BE2C (cell line): ENCODE measurements around the gene CCL7.

Source experiments
- DNase-seq: peaks from one replicate; pipeline ENCODE4 v3.0.0-alpha.2; 2020
- H3K27me3 ChIP-seq: fragments of 250-450 bp; sonication (Bioruptor Pico); 2 replicates; pipeline ENCODE4 v1.5.1; 2020; ENCODE audit warnings: mild to moderate bottlenecking
- H3K36me3 ChIP-seq: fragments of 250-450 bp; sonication (Bioruptor Pico); 2 replicates; pipeline ENCODE4 v1.5.1; 2020; ENCODE audit warnings: mild to moderate bottlenecking
- H3K4me1 ChIP-seq: fragments of 250-450 bp; sonication (Bioruptor Pico); 2 replicates; pipeline ENCODE4 v1.5.1; 2020
- H3K4me3 ChIP-seq: 2 replicates; pipeline ENCODE4 v1.5.1; 2011; ENCODE audit warnings: low read depth, low read length
- H3K9me3 ChIP-seq: fragments of 250-450 bp; sonication (Bioruptor Pico); 2 replicates; pipeline ENCODE4 v1.5.1; 2020
- CTCF ChIP-seq: IDR thresholded peaks from 2 replicates; pipeline ENCODE4 v1.5.1; 2012; ENCODE audit warnings: mild to moderate bottlenecking, low read depth, low read length

The CCL7 gene

GRCh38 chr17:34242587-34243363 lies 27.2 kb upstream of the CCL7 start:
- no peaks in the 10 kb centered on the region for H3K36me3 ChIP-seq
- no peaks in the 10 kb centered on the region for H3K9me3 ChIP-seq
- no peak overlapping the region for H3K4me3 ChIP-seq
- peaks cover 20% of the 10 kb centered on the region for H3K27me3 ChIP-seq
- no peak for TF ChIP-seq CTCF
- no peak for DNase-seq
- no peaks in the 10 kb centered on the region for H3K4me1 ChIP-seq

GRCh38 chr17:34243364-34244320 lies 26.4 kb upstream of the CCL7 start:
- H3K9me3 ChIP-seq = no peaks in the 10 kb centered on the region
- TF ChIP-seq CTCF = no peak
- H3K36me3 ChIP-seq = no peaks in the 10 kb centered on the region
- peaks cover 20% of the 10 kb centered on the region for H3K27me3 ChIP-seq
- DNase-seq = no peak
- no peak overlapping the region for H3K4me3 ChIP-seq
- no peaks in the 10 kb centered on the region for H3K4me1 ChIP-seq

- Histone ChIP-seq H3K4me1 (no peaks in the 10 kb centered on the region), H3K9me3 (no peaks in the 10 kb centered on the region), H3K36me3 (no peaks in the 10 kb centered on the region), H3K4me3 (no peak overlapping the region), H3K27me3 (peaks cover 14% of the 10 kb centered on the region)
- DNase-seq = no peak
- TF ChIP-seq CTCF = no peak
These were observed 24.6 kb upstream of the CCL7 start for GRCh38 chr17:34245351-34245905.

GRCh38 chr17:34246446-34246845 lies 23.6 kb upstream of the CCL7 start:
- Histone ChIP-seq H3K4me3 (no peak overlapping the region), H3K27me3 (peaks cover 13% of the 10 kb centered on the region), H3K36me3 (no peaks in the 10 kb centered on the region), H3K4me1 (no peaks in the 10 kb centered on the region), H3K9me3 (no peaks in the 10 kb centered on the region)
- TF ChIP-seq CTCF = no peak
- no peak for DNase-seq

- no peaks in the 10 kb centered on the region for H3K4me1 ChIP-seq
- no peak for TF ChIP-seq CTCF
- no peak overlapping the region for H3K4me3 ChIP-seq
- peaks cover 13% of the 10 kb centered on the region for H3K27me3 ChIP-seq
- H3K36me3 ChIP-seq = no peaks in the 10 kb centered on the region
- H3K9me3 ChIP-seq = no peaks in the 10 kb centered on the region
- no peak for DNase-seq
These were observed 23.1 kb upstream of the CCL7 start for GRCh38 chr17:34246881-34247280.
